ENCODE measurements around the gene PFKP.

- TF ChIP-seq CTCF (IDR thresholded peaks at IDR 0.05) (no peak; the same call in 1 of the 2 replicates), POLR2AphosphoS5 (IDR thresholded peaks at IDR 0.05; ENCODE audit: low read depth, low read length) (no peak), REST (IDR thresholded peaks at IDR 0.05; ENCODE audit: insufficient read depth in 1 of 2, low read depth in 2 of 2, low read length in 1 of 2) (no peak)
Observed at GRCh38 chr10:3068201-3068967, 1.0 kb downstream of the PFKP start.
